SU-DHL-6 (cell line): ENCODE measurements around the gene CCPG1.
"Not testable (repeated sequence)": the region's sequence is repeated elsewhere in the genome, so short reads cannot be mapped to it uniquely, and the experiment has no call there.

ENCODE experiments used
- CTCF ChIP-seq: fragments of 200-600 bp; sonication (generic); IDR thresholded peaks from one replicate; pipeline ENCODE4 v1.5.1; 2017; ENCODE audit warnings: antibody characterized with exemption, mild to moderate bottlenecking, low read length, moderate library complexity; ENCODE audit not compliant: insufficient read depth, poor library complexity, severe bottlenecking
- EZH2phosphoT487 ChIP-seq: fragments of 200-600 bp; sonication (generic), shearing (Covaris generic); conservative IDR thresholded peaks from 2 replicates; pipeline ENCODE4 v1.6.1; 2018; ENCODE audit warnings: mild to moderate bottlenecking, antibody characterized with exemption, low read length, moderate library complexity, mixed read lengths

GRCh38 chr15:55446379-55447029, 38.3 kb upstream of the CCPG1 start:
- TF ChIP-seq CTCF, EZH2phosphoT487: not testable (repeated sequence)
